HepG2 (cell line): ENCODE measurements around the gene ETFB. TPM values are rescaled to one million over a fixed set of nuclear protein-coding genes. Genes with fewer than 3 reads are reported as not detected.
A peak's percentile ranks its signal among the peaks of the same experiment; 100 is the strongest.

Experiments
- AGO1 ChIP-seq: fragments of 200-400 bp; formaldehyde crosslinking; IDR thresholded peaks from 2 replicates; pipeline ENCODE4 v1.6.1; 2017; ENCODE audit warnings: mild to moderate bottlenecking, low read depth, low read length, moderate library complexity; ENCODE audit not compliant: poor library complexity, severe bottlenecking
- ARID3A ChIP-seq: IDR thresholded peaks from 2 replicates; pipeline ENCODE4 v1.6.1; 2012; ENCODE audit warnings: low read depth, low read length, improper control_type of control experiment
- ATF5 ChIP-seq: sonication (generic); formaldehyde crosslinking; IDR thresholded peaks from 2 replicates; pipeline ENCODE4 v1.4.0; 2020; ENCODE audit warnings: mild to moderate bottlenecking, low read depth, missing genetic modification reagents
- BCL3 ChIP-seq: sonication (generic); formaldehyde crosslinking; IDR thresholded peaks from 2 replicates; pipeline ENCODE4 v1.5.1; 2020; ENCODE audit warnings: mild to moderate bottlenecking, missing genetic modification reagents, moderate library complexity
- BRF2 ChIP-seq: sonication (generic); formaldehyde crosslinking; IDR thresholded peaks from 2 replicates; pipeline ENCODE4 v1.8.1; 2022; ENCODE audit warnings: mild to moderate bottlenecking, missing genetic modification reagents
- IKZF5 ChIP-seq: IDR thresholded peaks from 2 replicates; pipeline ENCODE4 v1.6.1; 2018; ENCODE audit warnings: missing genetic modification reagents, mild to moderate bottlenecking, missing compliant biosample characterization
- LRRFIP1 ChIP-seq: sonication (generic); formaldehyde crosslinking; conservative IDR thresholded peaks from 2 replicates; pipeline ENCODE4 v1.4.0; 2020; ENCODE audit warnings: missing genetic modification reagents
- MAFF ChIP-seq: IDR thresholded peaks from 2 replicates; pipeline ENCODE4 v1.6.1; 2011; ENCODE audit warnings: low read depth, low read length, improper control_type of control experiment
- RBAK ChIP-seq: sonication (generic); formaldehyde crosslinking; IDR thresholded peaks from 2 replicates; pipeline ENCODE4 v1.5.1; 2020; ENCODE audit warnings: mild to moderate bottlenecking, missing genetic modification reagents
- TCF7 ChIP-seq: sonication (generic); IDR thresholded peaks from 2 replicates; pipeline ENCODE4 v1.6.1; 2016; ENCODE audit warnings: antibody characterized with exemption, low read depth
- THAP9 ChIP-seq: sonication (generic); formaldehyde crosslinking; IDR thresholded peaks from 2 replicates; pipeline ENCODE4; 2020; ENCODE audit warnings: missing genetic modification reagents, mild to moderate bottlenecking, borderline replicate concordance
- ZNF256 ChIP-seq: sonication (generic); formaldehyde crosslinking; conservative IDR thresholded peaks from 2 replicates; pipeline ENCODE4 v1.4.0; 2020; ENCODE audit warnings: missing genetic modification reagents
- ZNF616 ChIP-seq: sonication (generic); formaldehyde crosslinking; IDR thresholded peaks from 2 replicates; pipeline ENCODE4 v1.5.0; 2020; ENCODE audit warnings: low read depth, mild to moderate bottlenecking, missing genetic modification reagents
- ZSCAN21 ChIP-seq: sonication (generic); formaldehyde crosslinking; IDR thresholded peaks from 2 replicates; pipeline ENCODE4 v1.8.0; 2022; ENCODE audit warnings: mild to moderate bottlenecking, missing genetic modification reagents, moderate library complexity, borderline replicate concordance
- polyA plus RNA-seq, 8 experiments: library from polyadenylated mRNA; depleted of rRNA in 3 of 8; stranded (reverse) in 7 of 8; unstranded in 1 of 8; fragments of >200 nt; fragmentation: Illumina TruSeq in 4 of 8; extraction: Trizol in 4 of 8; gene quantifications; 2 replicates each; pipeline versions ENCODE4 v1.2.1 to v1.2.3, GENCODE V29; 2011 to 2016; ENCODE audit warnings: low read depth in 4 of 8, missing spikeins in 1 of 8, mixed read lengths in 1 of 8; ENCODE audit not compliant: insufficient read depth in 1 of 8
- total RNA-seq, 5 experiments: library from RNA; depleted of rRNA; stranded (reverse); fragments of >200 nt; fragmentation: Illumina TruSeq; extraction: Trizol; gene quantifications; 2 replicates each; pipeline ENCODE4 v1.2.3, GENCODE V29; 2016; ENCODE audit warnings: low read depth in 1 of 5

The ETFB gene
- total and polyA plus RNA-seq, 2 of the 13 experiments (the other 11 are each of a cell fraction or from before 2014, with no cell fraction given): 678 to 1,314 TPM

- TF ChIP-seq ZNF616: peak; percentile 82
- peak; percentile 74; the same call in 1 of the 2 replicates for TF ChIP-seq BCL3 (CRISPR knock-in tag)
- no peak for TF ChIP-seq TCF7
- TF ChIP-seq AGO1: peak; percentile 59
- TF ChIP-seq BRF2 (CRISPR knock-in tag): peak; percentile 39; the same call in 1 of the 2 replicates
- TF ChIP-seq MAFF: no peak
- TF ChIP-seq LRRFIP1 (CRISPR knock-in tag): no peak
- peak; percentile 51; the same call in 1 of the 2 replicates for TF ChIP-seq IKZF5 (CRISPR knock-in tag)
- no peak for TF ChIP-seq ATF5 (CRISPR knock-in tag)
- TF ChIP-seq ARID3A: 0 out of 2 replicates have a peak, but pooled peaks have one; percentile 15
- TF ChIP-seq THAP9 (CRISPR knock-in tag): peak; percentile 59; the same call in 1 of the 2 replicates
- TF ChIP-seq RBAK (CRISPR knock-in tag): no peak
- peak; percentile 27; the same call in 1 of the 2 replicates for TF ChIP-seq ZNF256 (CRISPR knock-in tag)
- peak; percentile 86; the same call in 1 of the 2 replicates for TF ChIP-seq ZSCAN21 (CRISPR knock-in tag)
Observed at GRCh38 chr19:51367565-51368365, 1.6 kb upstream of the ETFB start (continued).
